HG02623 (cell line): Measurements from ENCODE around the gene IRAK1BP1.
A peak's percentile ranks its signal among the peaks of the same experiment; 100 is the strongest.
"Not testable (repeated sequence)": the region's sequence is repeated elsewhere in the genome, so short reads cannot be mapped to it uniquely, and the experiment has no call there.

Source experiments
- ATAC-seq: cut with Tn5 transposase; IDR thresholded peaks from one replicate; pipeline ENCODE4 v1.9.1; 2021; ENCODE audit warnings: moderate library complexity; ENCODE audit not compliant: unreplicated experiment

The IRAK1BP1 gene, protein sequence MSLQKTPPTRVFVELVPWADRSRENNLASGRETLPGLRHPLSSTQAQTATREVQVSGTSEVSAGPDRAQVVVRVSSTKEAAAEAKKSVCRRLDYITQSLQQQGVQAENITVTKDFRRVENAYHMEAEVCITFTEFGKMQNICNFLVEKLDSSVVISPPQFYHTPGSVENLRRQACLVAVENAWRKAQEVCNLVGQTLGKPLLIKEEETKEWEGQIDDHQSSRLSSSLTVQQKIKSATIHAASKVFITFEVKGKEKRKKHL

GRCh38 chr6:78867370-78868040 lies at the start of gene IRAK1BP1:
Gene IRAK1BP1, plus strand, starts transcription at chr6:78867551. Its CDS starts 26 bp downstream, at chr6:78867577.
- peak; percentile 96 for ATAC-seq

DNA sequence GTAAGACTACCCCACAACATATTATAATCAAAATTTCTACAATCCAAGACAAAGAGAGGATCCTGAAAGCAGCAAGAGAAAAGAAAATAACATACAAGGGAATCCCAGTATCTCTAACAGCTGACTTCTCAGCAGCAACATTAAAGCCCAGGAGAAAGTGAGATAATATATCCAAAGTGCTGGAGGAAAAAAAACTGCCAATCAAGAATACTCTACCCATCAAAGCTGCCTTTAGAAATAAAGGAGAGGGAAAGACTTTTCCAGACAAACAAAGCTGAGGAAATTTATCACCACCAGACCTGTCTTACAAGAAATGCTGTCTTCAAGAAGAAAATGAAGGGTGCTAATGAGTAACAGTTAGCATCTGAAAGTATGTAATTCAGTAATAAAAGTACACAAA lies 43.3 kb upstream of the IRAK1BP1 start:
- no peak for ATAC-seq

DNA sequence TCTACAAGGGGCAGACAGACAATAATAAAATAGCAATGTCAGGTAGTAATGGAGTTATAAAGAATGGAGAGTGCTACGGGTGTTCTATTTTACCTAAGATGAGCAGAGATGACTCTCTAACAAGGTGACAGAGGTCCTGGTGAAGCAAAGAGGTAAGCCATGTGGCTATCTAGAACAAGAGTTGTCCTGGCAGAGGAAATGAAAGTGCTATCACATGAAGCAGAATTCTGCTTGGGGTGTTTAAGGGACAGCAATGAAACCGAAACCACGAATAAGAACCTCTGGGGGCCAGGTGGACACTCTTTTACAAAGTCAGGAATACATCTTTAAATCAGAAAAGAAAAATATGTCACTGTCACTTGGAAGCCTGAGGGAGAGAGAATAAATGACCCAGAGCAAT lies 37.9 kb upstream of the IRAK1BP1 start:
- ATAC-seq = no peak

GRCh38 chr6:78830805-78831204 lies 36.5 kb upstream of the IRAK1BP1 start:
- no peak for ATAC-seq

GRCh38 chr6:78831492-78831891 lies 35.9 kb upstream of the IRAK1BP1 start:
- ATAC-seq = no peak

DNA sequence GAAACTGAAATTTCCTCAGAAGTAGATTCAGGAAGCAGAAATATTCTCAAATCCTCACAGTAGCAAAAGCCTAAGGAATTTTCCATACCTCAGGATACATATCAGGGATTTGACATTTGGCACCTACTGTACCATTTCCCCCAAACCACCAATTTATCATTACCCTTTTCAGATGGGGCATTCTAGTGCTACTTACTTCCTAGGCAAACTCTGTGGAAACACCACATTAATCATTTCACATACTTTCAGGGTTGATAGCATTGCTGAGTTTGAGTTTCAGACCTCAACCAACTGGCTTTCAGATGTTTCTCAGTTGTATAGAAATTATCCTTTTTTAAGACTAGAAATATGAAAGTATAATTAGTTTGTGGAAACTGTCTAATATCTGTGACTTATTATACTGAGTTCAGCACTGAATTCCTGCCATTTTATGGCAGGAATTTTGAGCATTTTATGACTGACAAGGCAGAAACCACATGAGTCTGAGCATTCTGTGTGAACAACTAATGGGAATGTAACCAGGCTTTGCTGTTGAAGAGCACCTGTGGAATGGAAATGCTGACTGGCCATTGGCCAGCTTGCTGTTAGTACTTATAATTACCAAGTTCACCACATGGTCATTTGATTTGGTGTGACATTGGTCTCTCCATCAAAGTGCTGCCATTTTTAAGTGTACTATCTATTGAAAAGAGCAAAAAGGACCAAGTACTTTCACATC lies 35.1 kb upstream of the IRAK1BP1 start:
- ATAC-seq = peak; percentile 53

- ATAC-seq = no peak
Measured at GRCh38 chr6:78835817-78836216, 31.5 kb upstream of the IRAK1BP1 start.

DNA sequence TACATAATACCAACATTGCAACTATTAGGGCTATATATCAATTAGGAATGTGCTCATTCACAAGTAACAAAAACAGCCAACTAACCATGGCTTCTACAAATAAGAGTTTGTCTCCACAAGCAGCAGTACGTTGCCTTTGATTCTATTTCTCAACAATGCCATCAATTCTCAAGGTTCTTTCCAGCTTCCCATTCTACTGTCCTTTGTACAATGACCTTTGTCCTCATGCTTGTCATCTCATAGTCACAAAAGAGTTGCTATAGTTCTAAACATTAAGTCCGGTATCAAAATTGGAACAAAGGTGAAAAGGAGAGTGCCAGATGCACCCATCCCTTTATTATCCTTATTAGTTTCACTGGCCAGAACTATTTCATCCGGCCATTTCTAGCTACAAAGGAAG lies 30.8 kb upstream of the IRAK1BP1 start:
- no peak for ATAC-seq

- no peak for ATAC-seq
Measured at GRCh38 chr6:78841111-78841510, 26.2 kb upstream of the IRAK1BP1 start.

DNA sequence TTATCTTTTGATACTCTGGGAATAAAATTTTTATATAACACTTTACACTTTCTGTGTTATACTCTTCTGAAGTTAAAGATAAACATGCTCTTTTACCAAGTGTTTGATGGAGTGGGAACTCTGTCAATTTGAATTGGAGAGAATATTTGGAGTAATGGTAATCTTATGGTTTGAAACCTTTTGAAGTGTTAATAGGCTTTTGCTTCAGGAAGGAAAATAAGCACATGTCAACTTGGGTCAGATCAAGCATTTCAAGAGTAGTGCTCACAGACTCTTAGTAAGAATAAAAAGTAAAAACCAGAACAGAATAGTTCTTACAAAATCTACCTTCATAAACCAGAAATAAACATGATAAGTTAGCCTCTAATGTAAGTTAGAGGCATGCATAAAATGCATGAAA lies 24.4 kb upstream of the IRAK1BP1 start:
- ATAC-seq = no peak

DNA sequence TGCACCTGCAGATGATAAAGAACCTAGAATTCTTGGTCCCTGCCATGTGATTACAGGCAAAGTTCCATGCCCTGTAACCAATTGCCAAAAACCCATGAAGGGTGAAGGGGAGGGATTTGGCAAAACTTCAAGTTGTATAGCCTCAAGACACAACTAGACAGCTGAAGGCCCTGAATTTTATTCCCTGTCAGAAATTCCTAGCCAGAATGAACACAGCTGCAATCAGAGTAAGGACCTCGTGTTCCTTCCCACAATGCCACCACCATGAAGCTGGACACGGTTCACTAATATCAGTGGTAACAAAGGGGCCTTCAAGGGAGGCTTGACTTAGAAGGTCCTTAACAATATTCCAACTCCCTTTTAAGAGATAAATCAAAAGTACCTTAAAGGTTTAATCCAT lies 22.5 kb upstream of the IRAK1BP1 start:
- ATAC-seq = no peak

- no peak for ATAC-seq
Measured at GRCh38 chr6:78845567-78845966, 21.8 kb upstream of the IRAK1BP1 start.

- ATAC-seq = no peak
Measured at GRCh38 chr6:78850621-78851020, 16.7 kb upstream of the IRAK1BP1 start.

- no peak for ATAC-seq
Measured at GRCh38 chr6:78851156-78851555, 16.2 kb upstream of the IRAK1BP1 start.

GRCh38 chr6:78854546-78854945 lies 12.8 kb upstream of the IRAK1BP1 start:
- no peak for ATAC-seq

GRCh38 chr6:78858339-78858938 lies 8.9 kb upstream of the IRAK1BP1 start:
- not testable (repeated sequence) for ATAC-seq

DNA sequence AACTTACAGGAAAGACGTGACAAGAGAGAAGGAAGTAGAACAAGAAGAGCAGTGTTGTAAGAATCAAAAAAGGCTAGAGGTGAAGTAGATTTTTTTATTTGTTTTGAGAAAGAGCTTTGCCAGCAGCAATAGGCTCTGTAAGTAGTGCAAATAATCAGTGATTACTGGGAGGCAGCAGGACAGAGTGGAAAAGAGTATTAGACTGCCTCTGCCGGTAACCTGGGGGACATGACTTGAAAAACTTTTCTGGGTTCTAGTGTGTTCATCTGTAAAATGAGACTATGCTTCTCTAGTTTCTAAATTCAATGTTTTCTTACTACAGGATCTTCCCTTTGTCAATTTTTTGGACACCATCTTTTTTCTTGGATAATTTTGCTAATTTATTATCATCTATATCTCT lies 5.8 kb upstream of the IRAK1BP1 start:
- no peak for ATAC-seq

- ATAC-seq = no peak
Measured at GRCh38 chr6:78863576-78863975, 3.8 kb upstream of the IRAK1BP1 start.

GRCh38 chr6:78864957-78865356 lies 2.4 kb upstream of the IRAK1BP1 start:
- ATAC-seq = no peak

DNA sequence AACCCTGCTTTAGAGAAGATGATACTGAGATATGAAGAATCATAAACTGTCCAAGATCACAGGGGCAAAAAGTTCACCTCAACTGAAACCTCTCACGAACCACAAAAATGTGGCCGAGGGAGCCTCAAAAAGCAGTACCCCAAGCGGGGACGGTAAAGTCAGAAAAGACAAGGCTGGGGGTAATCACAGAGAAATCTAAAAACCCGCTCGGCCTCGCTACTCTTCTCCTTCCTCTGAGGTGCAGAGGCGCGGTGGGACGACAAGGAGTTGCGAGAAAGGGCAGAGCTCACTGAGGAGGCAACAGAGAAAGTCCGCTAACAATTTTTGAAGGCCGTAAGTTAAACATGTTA lies 356 bp upstream of the IRAK1BP1 start:
- peak; percentile 29 for ATAC-seq

GRCh38 chr6:78868116-78868515 lies 765 bp downstream of the IRAK1BP1 start:
- ATAC-seq = no peak

DNA sequence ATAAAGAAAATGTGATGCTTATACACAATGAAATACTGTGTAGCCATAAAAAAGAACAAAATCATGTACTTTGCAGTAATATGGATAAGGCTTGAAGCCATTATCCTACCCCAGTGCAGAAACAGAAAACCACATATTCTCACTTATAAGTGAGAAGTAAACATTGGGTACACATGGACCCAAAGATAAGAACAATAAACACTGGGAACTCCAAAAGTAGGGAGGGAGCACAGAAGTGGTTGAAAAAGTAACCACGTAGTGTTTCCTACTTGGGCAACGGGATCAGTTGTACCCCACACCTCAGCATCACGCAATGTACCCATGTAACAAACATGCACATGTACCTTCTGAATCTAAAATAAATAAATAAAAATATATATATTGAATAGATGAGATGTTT lies 8.2 kb downstream of the IRAK1BP1 start:
- ATAC-seq = no peak
